Measurements from ENCODE around the gene NGFR.

NGFR gene

GRCh38 chr17:49452661-49453060, 42.4 kb upstream of the NGFR start:
- no peak overlapping the region for H3K27ac ChIP-seq

GRCh38 chr17:49454050-49454449, 41.0 kb upstream of the NGFR start:
- no peak overlapping the region for H3K4me3 ChIP-seq
- no peak for DNase-seq (ENCODE audit: low spot score)
- H3K27ac ChIP-seq, result no peak overlapping the region
- TF ChIP-seq CTCF (IDR thresholded peaks at IDR 0.05), result no peak

More at GRCh38 chr17:49452661-49453060, 42.4 kb upstream of the NGFR start:
- no peak for TF ChIP-seq CTCF (IDR thresholded peaks at IDR 0.05)
- no peak overlapping the region for H3K4me3 ChIP-seq
- DNase-seq (ENCODE audit: low spot score), result no peak

GRCh38 chr17:49455272-49455861, 39.7 kb upstream of the NGFR start:
- H3K4me3 ChIP-seq, result no peak overlapping the region
- H3K27ac ChIP-seq, result no peak overlapping the region
- no peak for DNase-seq (ENCODE audit: low spot score)
- no peak for TF ChIP-seq CTCF (IDR thresholded peaks at IDR 0.05)

- no peak for TF ChIP-seq CTCF (IDR thresholded peaks at IDR 0.05)
- Histone ChIP-seq H3K27ac (no peak overlapping the region), H3K4me3 (no peak overlapping the region)
- no peak for DNase-seq (ENCODE audit: low spot score)
These were observed 38.7 kb upstream of the NGFR start for GRCh38 chr17:49456183-49456965.

- H3K27ac ChIP-seq, result no peak overlapping the region
- TF ChIP-seq CTCF (IDR thresholded peaks at IDR 0.05), result no peak
- DNase-seq (ENCODE audit: low spot score), result no peak
- no peak overlapping the region for H3K4me3 ChIP-seq
These were observed 37.2 kb upstream of the NGFR start for GRCh38 chr17:49457564-49458535.

GRCh38 chr17:49459401-49459984, 35.6 kb upstream of the NGFR start:
- H3K27ac ChIP-seq, result no peak overlapping the region
- H3K4me3 ChIP-seq, result no peak overlapping the region
- no peak for TF ChIP-seq CTCF (IDR thresholded peaks at IDR 0.05)
- no peak for DNase-seq (ENCODE audit: low spot score)
